HG03060 (cell line): ENCODE data around the gene CASP2.
"Not testable (repeated sequence)": the region's sequence is repeated elsewhere in the genome, so short reads cannot be mapped to it uniquely, and the experiment has no call there.

ENCODE experiments used
- ATAC-seq: cut with Tn5 transposase; IDR thresholded peaks from one replicate; pipeline ENCODE4 v1.9.1; 2021; ENCODE audit warnings: low read depth, moderate number of reproducible peaks; ENCODE audit not compliant: unreplicated experiment

The CASP2 gene

DNA sequence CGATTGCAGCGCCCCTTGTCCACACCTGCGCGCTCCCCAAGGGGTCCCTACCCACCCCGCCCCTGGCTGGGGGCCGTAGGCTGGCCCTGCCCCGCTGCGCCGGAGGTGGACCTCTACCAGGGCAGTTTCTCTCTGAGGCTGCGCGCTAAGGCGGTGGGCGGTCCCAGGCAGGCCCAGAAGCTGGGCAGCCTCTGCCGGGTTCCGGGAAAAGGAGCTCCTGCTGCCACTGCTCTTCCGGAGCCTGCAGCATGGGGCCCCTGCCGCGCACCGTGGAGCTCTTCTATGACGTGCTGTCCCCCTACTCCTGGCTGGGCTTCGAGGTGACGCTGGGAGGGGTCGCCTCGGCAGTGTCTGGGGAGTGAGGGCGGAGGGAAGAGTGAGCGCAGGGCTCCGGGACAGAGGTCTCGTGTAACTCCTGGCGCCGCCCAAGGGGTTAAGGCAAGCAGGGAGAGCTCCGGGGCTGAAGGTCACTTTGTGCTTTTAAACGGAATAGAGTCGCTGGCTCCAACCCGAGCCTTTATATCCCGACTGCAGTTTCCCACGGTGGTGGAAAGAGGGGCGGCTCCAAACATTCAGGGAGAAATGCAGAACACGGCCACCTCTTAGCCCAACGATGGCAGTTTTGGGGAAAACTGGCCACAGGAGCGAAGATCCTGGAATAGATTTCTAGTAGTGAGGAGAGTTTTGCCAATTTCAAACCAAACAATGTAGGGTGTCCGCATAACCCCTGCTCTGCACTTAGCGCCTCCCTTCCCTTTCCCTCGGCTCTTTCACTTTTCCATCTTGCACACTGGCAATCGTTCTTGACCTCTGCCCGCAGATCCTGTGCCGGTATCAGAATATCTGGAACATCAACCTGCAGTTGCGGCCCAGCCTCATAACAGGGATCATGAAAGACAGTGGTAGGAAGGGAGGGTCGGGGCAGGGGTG, 24.6 kb upstream of the CASP2 start, which contains the start of gene GSTK1:
Gene GSTK1 (plus strand): TSS at position 176 of the 930 bp plus-strand sequence. CDS start 73 bp downstream, at position 249.
- peak; percentile 90 for ATAC-seq

DNA sequence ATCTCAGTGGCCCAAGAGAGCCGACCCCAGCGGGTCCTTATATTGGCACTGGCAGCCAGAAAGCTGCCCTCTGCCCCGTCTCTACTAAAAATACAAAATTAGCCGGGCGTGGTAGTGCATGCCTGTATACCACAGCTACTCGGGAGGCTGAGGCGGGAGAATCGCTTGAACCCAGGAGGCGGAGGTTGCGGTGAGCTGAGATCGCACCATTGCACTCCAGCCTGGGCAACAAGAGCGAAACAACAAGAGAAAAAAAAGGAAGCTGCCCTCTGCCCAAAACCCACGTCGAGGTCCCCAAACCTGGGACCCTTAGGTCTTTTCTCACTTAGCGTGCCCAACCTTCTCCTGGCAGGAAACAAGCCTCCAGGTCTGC, 24.0 kb upstream of the CASP2 start:
- ATAC-seq: not testable (repeated sequence)

DNA sequence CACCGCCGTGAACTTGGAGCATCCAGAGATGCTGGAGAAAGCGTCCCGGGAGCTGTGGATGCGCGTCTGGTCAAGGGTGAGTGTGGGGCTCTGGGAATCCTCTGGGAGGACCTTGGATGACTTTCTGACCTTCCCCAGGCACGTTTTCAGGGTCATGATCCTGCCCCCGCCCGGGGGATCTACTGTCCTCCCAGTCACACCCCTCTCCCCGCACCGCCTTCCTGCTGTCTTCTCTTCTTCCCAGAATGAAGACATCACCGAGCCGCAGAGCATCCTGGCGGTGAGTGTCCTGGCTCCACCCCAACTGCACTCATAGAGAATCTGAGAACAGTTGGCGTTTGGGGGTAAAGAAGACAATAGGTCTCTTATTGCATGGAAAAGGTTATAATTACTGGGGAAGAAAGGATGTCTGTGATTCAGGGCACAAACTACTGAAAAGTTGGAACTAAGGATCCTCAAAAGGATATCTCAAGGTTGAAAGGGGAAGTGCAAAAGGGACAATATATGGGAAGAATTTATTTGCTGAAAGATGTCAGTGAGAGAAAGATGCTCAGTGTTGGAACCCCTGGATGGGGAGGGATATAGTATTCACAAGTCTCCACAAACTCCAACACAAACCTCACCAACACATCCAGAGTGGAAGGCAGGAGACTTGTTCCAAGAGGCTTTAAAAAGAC, 23.0 kb upstream of the CASP2 start:
- no peak for ATAC-seq

DNA sequence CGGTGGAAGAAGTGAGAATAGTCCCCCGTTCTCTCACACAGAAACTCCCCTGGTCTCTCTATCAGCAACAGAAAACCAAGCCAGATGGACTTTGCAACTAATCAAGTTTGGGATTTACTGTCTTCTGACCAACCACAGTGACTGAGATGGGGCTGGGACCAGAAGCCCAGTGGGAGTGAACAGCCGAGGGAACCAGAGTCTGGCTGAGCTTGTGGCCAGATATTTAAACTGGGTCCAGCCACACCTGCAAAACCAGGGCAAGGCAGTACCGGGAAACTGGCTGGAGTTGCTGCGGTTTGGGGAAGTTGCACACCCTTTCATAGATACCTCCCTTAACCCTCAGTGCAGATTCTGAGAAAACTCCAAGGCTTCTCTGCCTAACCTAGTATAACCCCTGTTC, 18.9 kb upstream of the CASP2 start:
- ATAC-seq: no peak

DNA sequence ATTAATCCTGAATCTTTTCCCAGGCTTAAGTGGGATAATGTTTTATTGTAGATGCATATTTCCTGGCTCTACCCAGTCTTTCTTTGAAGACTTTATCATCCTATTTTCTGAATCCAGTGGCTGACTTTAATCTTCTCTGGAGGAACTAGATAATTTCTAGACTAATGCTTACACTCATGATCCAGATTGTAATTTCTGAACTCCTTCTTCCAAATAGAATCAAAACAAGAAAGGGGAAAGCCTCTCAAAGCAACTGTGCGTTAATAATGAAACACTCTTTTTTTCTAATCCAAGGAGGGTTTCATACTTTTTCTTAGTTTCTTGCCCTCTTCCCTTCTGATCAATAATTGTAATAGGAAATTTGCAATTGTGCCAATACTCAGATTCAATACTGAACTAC, 16.9 kb upstream of the CASP2 start:
- ATAC-seq: no peak

DNA sequence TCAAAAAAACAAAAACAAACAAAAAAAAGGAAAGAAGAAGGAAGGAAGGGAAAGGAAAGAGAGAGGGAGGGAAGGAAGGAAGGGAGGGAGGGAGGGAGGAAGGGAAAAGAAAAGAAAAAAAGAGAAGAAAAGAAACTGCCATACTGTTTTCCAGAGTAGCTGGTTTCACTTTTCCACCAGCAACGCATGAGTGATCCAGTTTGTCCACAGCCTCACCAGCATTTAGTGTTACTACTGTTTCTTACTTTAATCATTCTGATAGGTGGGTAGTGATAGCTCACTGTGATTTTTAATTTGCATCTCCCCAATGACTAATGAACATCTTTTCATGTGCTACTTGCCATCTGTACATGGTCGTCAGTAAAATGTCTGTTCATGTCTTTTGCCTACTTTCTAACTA, 15.3 kb upstream of the CASP2 start:
- ATAC-seq: no peak

DNA sequence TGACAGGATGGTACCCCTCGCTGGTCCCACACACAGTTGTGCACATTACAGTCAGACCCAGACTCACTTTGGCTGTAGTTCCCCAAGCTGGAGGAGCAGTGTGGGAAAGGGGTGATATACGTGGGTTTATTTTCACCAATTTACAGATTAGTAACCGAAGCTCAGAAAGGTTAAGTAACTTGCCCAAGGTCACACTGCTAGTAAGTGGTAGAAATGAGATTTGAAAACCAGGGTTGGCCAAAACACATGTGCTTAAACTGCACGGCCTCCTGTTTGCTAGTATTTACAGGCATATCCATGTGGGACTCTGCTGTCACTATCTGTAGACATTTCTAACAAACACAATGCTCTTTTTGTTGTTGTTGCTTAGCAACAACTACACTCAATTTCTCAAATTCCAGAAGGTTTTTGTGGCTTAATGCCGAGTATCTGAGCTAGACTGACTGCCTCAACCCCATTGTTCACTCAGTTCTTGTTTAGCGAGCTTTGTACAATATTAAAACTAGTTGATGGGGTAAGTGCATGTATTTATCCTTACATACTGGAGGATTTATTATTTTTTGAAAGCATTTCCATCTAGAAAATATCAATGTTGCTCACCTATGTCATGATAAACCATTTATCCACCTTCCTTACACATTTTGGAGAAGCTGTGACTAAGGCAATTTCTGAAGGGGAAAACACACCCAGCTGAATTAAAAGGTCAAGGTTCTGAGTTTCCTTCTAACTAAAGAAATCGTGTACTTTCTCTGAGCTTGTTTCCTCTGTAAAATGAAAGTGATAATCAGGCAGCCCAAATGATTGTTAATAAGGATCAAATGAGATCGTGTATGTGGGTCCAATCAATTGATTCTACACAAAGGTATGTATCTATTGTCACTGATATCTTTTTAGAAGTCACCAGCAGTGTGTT, 8.7 kb upstream of the CASP2 start:
- ATAC-seq: no peak

DNA sequence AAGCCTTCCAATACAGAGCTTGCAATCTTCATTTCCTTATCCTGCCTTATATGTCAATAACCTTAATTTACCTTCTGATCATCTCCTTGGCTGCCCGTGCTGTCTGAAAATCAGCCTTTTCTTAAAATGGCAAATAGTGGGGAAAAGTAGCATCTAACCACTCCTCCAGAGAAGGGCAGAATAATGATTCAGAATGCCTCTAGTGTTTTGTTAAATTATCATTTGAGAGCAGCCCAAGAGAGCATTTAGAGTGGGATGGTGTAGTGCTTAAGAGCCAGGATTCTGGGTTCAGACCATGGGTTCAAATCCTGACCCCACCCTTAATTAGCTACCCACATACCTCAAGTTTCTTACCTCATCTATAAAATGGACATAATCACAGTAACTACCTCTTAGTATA, 8.0 kb upstream of the CASP2 start:
- ATAC-seq: no peak

DNA sequence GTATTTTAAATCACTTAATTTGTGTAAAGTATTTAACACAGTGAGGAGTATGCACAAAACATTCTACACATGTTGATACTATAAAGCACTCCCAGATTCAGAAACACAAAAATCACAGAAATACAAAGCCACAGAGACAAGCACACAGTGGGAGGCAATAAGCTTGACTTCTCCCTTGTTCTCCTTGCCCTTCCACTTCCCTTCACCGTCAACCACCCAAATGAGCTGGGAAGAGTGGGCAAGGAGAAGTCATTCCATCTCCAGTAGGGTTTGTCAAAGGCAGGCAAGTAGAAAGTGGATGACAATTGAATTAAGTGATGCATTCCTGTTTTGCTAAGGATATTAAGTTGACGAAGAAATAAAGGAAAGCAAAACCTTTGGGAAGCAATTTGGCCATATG, 7.6 kb upstream of the CASP2 start:
- ATAC-seq: no peak

DNA sequence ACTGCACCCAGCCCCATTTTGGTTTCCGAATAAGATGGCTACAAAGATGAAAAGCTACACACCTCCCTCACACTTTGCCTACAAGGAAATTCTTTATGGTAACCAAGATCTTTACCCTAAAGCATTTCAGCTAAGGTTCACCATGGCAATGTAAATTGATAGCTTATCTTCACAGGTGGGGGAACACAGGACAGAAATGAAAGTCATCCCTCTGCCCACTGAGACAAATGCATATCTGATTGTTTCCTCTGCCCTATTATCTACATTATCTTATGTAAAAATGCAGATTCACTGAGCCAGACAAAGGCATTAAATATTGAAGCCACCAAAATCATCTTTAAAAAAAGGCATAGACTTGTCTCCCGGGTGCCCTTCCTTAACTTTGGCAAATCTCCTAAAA, 6.6 kb upstream of the CASP2 start:
- no peak for ATAC-seq

DNA sequence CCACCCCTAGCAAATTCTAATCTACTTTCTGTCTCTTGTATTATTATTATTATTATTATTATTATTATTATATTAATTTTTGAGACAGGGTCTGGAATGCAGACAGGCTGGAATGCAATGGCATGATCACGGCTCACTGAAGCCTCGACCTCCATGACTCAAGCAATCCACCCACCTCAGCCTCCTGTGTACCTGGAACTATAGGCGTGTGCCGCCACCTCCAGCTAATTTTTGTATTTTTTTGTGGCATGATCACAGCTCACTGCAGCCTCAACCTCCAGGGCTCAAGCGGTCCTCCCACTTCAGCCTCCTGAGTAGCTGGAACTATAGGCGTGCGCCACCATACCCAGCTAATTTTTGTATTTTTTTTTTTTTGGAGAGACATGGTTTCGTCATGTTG, 6.0 kb upstream of the CASP2 start:
- no peak for ATAC-seq

DNA sequence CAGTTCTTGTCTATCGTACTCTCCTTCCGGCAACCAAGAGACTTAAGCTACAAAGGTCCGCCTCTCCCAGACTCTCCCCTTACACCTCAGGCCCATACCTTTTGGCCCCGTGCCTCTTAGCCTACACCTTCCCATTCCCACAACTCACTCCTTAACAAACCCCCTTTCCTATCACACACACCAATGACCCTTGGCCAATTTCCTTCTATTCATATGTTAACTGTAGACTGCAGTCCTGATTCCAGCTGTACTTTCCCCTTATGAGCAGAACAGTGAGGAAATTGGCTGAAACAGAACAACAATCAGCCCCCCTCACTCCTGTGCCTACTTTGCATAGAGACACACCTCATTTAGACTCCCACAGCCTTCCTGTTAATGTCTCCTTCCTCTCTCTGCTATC, 4.8 kb upstream of the CASP2 start:
- ATAC-seq: no peak

DNA sequence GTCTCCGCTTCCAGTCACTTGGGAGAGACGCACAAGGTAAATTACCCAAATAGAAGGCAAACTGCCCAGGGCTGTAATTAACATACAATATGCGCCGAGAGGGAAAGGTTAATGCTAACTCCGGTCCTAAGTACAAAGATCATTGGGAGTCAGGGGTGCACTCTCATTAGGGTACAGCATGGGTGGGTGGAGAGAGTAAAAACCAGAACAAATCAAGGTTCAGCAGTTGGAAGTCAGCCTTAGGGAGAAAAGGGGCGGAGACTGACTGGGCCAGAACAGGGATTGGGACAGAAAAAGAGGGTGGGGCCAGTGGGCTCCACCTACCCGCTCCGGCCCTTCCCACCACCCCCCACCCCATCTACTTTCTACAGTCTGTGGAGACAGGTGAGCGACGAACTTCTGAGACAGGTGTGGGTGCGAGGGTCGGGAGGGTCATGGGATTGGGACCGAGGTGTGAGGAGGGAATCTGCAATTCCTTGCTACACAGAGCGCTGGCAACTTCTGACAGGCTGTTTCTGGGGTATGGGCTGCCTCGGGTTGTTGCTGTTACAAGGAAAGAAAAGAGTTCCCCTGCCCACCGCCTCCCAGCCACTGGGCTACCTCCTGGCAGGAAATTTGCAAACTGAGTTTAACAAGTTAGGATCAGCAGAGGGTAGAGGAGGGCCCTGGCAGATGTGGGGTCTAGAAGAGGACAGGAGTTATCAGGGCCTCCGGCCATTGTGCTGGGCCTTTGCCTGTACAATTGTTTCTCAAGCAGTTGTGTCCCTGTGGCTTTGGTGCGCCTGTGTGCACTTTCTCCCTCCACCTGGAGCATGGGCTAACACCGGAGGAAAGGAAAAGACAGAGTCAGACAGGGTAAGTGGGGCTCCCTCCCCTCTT, 3.3 kb upstream of the CASP2 start, which contains the start of gene TMEM139:
Gene TMEM139 (plus strand): TSS at position 368 of the 879 bp plus-strand sequence. CDS start 1,000 bp downstream, outside the sequence.
- ATAC-seq: no peak

DNA sequence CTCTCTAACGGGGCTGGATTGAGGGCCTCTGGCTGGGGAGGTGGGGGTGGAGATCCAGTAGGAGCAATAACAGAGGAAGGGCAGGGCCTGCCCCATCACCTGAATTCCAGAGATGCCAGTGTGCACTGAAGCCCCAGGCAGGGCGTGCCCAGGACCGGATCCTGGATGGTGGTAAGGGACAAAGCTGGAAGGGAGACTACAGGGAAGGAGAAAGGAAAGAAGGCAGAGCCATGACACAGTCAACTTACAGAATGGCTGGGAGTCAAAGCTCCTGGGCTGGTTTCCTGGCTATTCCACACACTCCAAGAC, 2.7 kb upstream of the CASP2 start:
- ATAC-seq: no peak

DNA sequence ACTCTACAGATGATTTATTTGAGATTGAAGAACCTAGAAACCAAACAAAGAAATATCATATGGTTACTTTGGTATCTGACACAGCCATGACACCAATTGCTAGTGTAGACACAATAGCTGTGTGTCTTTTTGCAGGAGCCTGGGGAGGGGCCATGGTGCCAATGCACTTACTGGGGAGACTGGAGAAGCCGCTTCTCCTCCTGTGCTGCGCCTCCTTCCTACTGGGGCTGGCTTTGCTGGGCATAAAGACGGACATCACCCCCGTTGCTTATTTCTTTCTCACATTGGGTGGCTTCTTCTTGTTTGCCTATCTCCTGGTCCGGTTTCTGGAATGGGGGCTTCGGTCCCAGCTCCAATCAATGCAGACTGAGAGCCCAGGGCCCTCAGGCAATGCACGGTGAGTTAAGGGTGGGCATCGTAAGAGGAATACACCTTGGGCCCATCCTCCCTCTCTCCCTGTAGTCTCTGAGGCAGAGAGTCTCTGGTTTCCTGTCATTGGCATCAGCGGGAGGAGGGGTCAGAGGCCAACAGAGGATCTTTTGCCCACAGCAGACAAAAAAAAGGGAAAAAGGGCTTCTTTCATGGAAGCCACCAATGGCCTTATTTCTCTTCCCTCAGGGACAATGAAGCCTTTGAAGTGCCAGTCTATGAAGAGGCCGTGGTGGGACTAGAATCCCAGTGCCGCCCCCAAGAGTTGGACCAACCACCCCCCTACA, 2.2 kb upstream of the CASP2 start:
- no peak for ATAC-seq

DNA sequence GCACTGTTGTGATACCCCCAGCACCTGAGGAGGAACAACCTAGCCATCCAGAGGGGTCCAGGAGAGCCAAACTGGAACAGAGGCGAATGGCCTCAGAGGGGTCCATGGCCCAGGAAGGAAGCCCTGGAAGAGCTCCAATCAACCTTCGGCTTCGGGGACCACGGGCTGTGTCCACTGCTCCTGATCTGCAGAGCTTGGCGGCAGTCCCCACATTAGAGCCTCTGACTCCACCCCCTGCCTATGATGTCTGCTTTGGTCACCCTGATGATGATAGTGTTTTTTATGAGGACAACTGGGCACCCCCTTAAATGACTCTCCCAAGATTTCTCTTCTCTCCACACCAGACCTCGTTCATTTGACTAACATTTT, 1.6 kb upstream of the CASP2 start:
- ATAC-seq: no peak

DNA sequence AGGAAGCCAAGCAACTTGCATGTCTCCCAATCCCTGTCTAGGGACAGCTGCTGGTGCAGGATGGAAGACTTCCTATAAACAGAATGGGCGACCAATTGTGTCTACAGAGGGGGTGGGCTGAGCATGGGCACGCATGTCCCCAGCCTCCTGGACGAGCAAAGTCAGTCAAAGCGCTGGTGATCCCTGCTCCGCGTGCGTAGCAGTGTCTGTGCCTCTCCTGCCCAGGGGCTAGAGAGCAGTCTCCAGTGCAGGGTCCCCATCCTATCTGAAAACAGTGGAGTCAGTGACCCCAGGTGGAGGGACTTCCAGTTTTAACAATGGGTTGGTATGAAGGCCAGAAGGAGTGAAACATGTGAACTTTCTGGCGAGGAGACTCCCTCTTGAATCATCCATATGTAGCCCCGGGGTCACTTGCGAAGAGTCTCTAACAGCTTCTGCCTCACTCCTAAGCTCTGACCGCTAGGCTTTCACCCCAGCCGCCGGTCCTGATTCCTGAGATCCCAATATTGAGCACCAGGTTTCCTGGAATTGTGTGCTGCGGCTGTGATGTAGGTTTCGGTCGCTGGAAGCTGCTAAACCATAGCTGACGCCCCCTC, 714 bp upstream of the CASP2 start:
- no peak for ATAC-seq

DNA sequence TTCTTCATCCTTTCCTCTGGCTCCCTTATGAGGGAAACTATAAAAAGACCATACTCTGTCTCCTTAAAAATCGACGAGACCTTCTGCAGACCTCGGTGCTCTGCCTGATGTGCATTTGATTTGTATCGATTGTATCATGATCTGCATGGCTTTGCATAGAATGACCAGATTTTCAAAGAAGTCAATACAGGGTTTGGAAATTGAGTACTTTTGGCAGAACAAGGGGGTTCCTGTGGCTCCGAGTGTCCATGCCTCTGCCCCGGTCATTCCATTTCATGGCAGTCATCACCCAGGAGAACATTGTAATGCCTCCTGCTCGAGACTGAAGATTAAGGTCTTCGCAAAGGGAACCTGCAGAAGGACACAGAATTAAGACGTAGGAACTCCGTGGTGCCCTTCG, 685 bp downstream of the CASP2 start:
- no peak for ATAC-seq

DNA sequence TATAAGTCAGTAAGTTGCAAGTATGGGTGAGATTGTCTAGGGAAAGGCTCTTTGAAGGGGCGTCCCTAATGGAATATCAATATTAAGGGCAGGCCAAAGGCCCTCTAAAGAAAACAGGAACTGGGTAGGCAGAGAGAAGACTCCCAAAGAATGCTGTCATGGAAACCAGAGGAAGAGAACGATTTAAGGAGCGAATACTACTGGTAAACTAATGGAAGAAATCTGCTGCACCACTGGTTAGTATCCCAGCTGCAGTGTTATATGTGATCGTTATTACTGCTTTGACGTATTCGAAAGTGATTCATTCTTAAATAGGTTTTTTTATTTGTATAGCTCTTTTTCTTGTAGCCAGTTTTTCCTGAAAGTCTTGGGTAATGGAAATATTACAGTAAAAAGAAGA, 1.3 kb downstream of the CASP2 start:
- no peak for ATAC-seq
